Renal cortical epithelial cell (primary cell): ENCODE results near the gene GIPC1. TPM values are rescaled to one million over a fixed set of nuclear protein-coding genes. Genes with fewer than 3 reads are reported as not detected.
"Not testable (repeated sequence)": the region's sequence is repeated elsewhere in the genome, so short reads cannot be mapped to it uniquely, and the experiment has no call there.

Experiments used
- DNase-seq: peaks from one replicate; pipeline ENCODE4 v3.0.0-alpha.2; 2011; ENCODE audit warnings: low read depth
- total RNA-seq: library from RNA; depleted of rRNA; stranded (reverse); fragments of >200 nt; gene quantifications from 2 replicates; pipeline ENCODE4 v1.2.3, GENCODE V29; 2014

GIPC1 gene
- total RNA-seq, 1 donor from 2014 or later: 180 TPM

DNA sequence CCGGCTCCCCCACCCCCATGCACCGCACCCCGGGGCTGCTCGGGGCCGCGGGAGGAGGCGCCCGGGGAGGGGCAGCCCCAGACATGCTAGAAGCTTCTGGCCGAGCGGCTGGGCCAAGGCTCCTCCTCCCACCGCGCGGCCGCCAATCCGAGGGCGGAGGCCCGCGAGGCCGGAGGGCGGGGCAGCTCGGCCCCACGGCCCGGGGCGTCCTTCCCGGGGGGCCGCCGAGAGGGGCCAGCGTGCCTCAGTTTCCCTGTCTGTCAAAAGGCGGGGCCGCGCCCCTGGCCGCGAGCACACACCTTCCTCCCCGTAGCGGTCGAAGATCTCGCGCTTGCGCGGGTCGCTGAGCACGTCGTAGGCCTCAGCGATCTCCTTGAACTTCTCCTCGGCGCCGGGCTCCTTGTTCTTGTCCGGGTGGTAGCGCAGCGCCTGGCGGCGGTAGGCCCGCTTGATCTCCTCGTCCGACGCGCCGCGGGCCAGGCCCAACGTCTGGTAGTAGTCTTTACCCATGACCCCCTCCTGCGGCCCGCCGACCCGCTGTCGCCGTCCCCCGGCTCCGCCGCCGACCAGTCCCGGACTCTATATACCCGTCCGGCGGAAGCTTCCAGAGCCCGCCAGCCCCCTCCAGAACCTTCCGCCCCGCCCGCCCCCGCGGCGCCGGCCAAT is 22.0 kb upstream of the GIPC1 start, which contains the start of gene DNAJB1:
Gene DNAJB1 (minus strand): TSS at position 558 of the 666 bp plus-strand sequence. CDS start 48 bp downstream, at position 510.
- no peak for DNase-seq

DNA sequence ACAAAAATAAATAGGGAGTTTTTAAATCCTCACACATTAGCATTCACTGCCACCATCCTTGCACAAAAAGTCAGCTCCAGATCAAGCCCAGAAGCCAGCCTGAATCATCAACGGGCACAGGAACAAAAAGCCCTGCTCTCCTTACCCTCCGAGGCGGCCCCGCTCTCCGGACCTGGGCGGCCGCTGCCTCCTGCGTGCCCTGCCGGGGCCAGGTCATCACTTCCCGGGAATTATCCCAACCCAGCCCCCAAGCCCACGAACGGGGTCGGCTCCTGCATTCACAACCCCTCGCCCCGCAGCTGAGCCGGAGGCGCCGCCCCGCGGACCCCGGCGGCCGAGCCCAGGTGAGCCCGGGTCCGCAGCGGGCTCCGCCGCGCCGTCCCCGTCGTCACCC is 21.5 kb upstream of the GIPC1 start:
- no peak for DNase-seq

DNA sequence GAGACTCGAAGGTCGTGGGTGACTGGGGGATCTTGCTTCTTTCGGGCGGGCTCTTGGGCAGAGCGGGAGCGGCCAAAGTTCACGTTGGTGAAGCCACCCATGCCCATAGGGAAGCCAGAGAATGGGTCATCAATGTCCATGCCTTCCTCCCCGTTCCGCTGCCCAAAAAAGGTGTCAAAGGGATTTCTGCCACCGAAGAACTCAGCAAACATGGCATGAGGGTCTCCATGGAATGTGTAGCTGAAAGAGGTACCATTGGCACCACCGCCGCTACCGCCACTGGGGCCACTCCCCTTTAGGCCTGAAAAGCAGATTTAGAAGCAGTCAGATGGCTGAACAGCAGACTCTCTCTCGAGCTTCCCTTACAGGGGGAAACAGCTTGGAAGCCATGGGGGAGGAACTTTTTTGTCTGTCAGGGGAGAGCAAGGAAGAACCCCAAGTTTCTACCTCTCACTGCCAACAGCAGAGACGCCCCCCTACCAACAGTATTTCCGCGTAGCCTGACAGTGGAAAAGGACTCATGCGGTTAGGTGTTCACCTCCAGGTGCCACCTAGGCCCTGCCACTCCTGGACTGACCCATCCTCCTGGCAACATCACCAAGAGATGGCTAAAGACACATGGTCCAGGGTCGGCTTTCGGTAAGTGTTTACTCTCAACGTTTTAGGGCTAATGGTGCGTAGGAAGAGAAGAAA is 21.0 kb upstream of the GIPC1 start:
- no peak for DNase-seq

DNA sequence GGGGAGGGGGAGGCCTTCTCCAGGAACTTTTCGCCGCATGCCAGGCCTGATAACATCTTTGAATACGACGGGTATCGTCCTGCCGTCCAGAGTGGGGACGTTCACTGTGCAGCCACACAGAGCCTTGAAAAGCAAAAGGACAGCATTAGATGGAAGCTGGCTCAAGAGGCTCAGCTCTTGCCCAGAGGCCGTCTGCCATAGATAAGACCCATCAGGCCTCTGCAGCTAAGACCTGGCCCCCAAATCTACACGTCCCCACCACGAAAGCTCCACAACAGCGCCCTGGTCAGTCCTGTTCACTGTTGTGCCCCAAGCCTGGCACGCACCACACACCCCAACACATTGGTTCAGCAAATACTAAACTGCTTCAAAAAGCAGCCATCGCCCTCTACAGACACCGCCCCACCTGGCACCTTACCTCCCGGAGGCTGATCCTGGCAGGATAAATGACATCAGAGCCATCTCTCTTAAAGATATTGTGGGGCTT is 20.2 kb upstream of the GIPC1 start:
- no peak for DNase-seq

DNA sequence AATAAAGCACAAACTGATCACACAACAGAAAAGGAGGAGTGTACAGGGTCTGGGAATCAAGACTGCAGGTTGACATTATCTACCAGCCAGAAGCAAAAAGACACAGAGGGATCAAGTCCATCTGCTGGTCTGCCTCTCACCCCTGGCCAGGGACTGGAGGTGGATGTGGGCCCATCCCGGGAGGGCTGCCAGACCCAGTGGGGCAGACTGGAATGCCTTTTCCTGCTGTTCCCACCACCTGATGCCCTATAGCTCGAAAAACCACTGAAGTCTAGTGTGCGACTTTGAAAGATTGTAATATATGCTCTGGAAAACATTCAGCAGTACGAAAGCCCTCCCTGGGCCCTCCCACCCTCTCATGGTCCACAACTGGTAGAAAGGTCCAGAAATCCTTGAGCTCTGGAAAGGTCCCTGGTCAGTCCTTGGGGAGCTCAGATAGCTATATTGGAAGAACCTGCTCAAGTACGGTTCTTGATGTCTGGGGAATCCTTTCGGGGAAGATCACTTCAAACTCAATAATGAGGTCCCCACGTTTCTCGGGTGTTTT is 19.6 kb upstream of the GIPC1 start:
- no peak for DNase-seq

DNA sequence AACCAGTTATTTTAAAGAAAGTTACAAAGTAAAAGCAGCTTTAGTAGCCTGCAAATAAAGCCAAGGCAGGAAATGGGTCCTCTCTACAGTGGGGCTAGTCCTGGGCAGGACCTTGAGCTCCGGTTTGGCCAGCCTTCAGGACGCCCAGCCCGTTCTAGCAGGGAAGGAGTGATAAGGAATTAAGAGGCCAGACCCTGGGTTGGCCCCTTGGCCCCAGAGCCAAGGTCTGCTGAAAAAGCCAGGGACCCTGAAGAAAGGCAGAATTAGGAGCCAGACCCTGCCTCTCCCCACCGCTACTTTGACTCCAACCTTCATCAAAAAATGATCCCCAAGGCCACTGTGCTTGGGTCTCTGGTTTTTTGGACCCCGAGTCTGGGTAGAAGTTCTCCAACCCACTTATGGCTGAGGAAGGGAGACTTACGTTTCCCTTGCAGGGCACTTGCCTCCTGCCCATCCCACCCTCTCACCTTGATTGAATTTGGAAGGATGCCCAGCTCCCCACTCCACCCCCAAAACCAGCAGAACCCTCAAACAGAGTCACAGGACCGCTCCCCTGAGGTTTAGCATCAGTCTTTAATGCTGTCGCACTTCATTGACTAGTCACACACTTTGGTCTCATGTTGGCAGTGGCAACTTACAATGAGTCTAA is 18.4 kb upstream of the GIPC1 start:
- DNase-seq: no peak

DNA sequence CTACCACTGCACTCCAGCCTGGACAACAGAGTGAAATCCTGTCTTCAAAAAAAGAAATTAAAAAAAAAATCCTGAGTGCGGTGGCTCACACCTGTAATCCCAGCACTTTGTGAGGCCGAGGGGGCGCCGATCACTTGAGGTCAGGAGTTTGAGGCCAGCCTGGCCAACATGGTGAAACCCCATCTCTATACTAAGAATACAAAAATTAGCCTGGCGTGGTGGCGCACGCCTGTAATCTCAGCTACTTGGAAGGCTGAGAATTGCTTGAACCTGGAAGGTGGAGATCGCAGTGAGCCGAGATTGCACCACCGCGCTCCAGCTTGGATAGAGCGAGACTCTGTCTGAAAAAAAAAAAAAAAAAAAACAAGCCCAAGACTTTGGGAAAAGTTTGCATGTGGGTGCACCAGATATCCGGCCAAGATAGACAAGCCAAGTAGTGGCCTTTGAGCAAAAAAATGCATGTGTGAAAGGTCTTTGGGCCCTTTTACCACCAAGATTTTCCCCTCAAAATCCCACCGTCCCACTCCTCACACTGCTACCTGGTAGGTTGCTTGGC is 16.6 kb upstream of the GIPC1 start:
- DNase-seq: no peak

DNA sequence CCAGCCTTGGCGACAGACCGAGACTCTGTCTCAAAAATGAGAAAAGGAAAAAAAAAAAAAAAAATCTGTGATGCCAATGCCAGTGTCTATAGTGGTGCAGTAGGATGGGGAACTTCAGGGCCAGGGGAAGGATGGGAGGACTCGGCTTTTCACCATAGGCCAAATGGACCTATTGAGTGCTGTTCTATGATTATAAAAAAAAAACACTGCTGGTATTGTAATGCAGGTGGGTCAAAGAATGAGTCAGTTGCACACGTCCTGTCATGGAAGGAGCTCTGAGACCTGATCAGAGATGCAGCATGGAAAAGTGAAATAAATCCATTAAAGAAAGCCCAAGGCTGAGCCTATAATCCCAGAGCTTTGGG is 15.3 kb upstream of the GIPC1 start:
- no peak for DNase-seq

DNA sequence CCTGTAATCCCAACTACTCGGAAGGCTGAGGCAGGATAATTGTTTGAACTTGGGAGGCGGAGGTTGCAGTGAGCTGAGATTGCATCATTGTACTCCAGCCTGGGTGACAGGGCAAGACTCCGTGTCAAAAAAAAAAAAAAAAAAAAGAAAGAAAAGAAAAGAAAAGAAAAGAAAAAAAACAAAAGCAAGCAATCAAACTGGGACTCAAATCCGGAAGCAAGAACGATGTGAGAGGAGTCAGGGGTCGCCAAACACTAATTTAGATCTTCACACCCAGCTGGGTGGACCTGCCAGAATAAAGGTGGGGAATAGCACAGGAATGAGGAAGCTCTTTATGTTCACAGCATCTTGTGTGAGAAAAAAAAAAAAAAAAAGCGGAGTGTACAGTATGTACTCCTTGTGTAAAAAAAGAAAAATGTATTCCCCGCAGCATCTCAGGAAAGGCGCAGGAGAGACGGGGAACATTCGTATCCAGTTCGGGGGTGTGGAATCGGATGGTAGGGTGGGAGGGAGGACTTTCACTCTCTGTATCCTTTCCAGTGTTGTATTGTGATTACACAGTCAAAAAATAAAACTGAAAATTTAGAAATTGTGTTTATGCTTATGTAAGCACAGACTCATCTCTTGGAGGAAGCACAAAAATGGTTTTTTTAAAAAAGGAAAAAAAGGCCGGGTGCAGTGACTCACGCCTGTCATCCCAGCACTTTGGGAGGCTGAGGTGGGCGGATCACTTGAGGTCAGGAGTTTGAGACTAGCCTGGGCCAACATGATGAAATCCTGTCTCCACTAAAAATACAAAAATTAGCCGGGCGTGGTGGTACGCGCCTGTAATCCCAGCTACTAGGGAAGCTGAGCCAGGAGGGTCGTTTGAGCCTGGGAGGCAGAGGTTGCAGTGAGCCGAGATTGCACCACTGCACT is 14.6 kb upstream of the GIPC1 start:
- DNase-seq: no peak

DNA sequence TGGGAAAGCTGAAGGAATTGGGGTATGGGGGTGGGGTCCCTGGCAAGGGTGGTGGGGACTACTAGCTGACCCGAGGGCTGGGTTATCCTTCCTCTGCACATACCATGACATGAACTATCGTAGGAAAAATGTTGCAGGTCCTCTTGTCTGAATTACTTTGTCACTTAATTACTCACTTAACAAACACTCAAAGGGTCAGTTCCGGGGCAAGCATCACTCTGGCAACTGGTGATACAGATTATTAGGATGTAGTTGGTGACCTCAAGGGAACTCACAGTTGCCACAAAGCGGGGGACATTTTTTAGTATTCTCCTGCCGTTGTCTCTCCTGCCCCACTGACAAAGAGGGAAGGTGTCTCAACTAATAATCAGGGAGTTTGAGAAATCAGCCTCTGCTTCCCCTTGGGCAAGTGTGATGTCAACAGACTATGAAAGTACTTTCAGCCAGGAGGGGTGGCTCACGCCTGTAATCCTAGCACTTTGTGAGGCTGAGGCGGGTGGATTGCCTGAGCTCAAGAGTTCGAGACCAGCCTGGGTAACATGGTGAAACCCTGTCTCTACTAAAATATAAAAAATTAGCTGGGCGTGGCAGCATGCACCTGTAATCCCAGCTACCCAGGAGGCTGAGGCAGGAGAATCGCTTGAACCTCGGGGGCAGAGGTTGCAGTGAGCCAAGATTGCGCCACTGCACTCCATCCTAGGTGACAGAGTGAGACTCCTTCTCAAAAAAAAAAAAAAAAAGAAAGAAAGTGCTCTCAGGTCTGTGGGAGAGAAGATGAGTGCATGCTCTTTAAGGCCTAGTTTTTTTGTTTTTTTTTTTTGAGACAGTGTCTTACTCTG is 12.0 kb upstream of the GIPC1 start:
- DNase-seq: peak; percentile 70

DNA sequence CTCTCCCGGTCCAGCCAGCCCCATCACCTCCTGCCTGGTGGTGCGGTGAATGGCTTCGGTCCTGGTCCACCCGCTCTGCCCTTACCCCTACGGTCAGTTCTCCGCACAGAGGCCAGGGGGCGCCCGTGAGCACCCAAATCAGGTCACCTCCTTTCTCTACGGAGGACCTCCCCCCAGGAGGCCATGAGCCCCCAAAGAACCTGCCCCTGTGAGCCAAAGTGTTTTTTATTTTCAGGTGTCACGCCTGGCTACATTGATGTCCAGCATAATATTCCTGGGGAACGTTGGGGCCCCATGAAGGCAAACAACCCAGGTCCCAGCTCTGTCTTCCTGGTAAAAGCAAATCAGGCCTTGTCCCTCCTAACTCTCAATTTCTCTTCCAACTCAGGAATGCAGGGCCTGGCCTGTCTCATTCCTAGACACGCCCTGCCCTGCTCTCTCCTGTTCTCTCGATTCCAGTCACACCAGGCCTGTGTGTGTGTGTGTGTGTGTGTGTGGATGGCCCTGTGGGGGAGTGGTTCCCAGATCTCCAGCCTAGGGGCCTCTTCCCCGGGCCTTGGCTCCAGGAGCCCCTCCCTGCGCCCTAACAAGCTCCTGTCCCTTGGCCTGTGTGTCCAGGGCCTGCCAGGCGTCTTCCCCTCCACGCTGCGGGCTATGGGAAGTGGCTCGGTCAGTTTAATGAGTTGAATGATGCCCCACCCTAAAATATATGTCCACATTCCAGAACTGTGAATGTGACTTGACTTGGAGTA is 9.7 kb upstream of the GIPC1 start:
- peak; percentile 70 for DNase-seq

DNA sequence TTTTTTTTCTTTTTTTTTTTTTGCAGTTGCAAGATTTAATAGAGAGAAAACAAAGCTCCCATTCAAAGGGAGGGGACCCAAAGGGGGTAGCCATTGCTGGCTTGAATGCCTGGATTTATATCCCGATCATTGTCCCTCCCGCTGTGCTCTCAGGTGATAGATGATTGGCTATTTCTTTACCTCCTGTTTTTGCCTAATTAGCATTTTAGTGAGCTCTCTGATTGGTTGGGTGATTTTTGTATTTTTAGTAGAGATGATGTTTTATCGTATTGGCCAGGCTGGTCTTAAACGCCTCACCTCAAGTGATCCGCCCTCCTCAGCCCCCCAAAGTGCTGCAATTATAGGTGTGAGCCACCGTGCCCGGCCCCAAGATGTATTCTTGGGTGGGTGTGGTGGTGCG is 8.6 kb upstream of the GIPC1 start:
- not testable (repeated sequence) for DNase-seq

DNA sequence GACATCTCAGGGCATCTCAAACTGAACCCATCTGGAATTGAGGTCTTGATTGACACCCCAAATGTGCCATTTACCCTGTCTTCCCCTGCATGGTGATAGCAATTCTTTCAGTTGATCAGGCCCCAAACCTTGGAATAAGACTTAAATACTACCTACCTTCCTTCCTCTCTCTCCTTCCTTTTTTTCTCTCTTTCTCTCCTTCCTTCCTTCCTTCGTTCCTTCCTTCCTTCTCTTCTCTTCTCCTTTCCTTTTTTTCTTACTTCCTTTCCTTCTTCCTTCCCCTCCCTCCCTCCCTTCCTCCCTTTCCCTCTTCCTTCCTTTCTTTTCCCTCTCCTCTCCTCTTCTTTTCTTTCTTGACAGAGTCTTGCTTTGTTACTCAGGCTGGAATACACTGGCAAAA is 7.4 kb upstream of the GIPC1 start:
- no peak for DNase-seq

DNA sequence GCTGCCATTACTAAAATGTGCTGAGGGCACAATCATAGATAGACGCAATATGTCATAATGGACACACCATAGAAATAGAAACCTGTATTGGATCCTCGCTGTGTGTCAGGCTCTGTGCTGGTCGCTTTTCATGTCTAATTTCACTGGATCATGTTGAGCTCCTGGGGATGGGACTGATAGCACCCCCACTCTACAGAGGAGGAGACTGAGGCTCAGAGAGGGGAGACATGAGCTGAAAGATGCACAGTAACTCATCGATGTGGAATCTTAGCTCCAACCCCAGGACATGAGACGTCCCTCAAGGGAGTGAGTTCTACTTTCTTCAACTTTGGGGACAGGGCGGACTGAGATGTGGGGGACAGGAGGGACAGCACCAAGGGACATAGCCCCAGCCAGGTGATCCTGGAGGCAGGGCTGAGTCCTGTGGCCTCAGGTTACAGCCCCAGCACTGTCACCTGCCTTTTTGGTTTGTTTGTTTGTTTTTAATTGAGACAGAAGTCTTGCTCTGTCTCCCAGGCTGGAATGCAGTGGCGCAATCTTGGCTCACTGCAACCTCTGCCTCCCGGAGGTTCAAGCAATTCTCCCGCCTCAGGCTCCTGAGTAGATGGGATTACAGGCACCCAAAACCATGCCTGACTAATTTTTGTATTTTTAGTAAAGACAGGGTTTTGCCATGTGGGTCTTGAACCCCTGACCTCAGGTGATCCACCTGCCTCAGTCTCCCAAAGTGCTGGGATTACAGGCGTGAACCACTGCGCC is 6.6 kb upstream of the GIPC1 start:
- DNase-seq: peak; percentile 69

DNA sequence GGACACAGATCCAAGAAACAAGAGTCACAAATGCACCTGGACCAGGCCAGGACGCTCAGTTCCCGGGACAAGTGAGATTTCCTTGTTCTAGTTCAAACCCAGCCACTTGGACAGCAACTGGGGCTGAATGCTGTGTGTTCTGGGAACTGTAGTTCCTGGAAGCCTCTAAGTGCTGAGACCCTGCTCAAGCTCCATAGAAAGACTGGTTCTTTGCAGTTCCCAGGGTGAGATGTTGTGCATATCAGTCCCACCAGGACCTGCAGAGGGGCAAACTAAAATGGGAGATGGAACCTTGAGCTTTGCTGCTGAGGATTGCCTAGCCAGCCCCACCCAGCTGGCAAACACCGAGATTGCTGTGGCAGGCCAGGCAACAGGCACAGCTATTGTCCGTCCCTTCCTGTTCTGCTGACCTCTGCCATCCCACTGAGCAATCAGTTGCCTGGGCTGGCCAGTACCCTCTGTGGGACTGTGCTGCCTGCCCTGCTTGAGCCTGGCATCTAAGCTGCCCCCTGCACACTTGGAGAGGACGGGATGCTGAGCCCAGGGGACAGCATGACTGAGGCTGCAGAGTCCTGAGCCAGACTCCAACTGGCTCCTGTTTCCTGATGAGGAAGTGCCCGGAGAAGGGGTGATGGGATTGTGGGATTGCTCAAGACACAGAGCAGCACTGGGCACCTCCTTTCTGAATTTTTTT is 1.4 kb upstream of the GIPC1 start:
- no peak for DNase-seq

DNA sequence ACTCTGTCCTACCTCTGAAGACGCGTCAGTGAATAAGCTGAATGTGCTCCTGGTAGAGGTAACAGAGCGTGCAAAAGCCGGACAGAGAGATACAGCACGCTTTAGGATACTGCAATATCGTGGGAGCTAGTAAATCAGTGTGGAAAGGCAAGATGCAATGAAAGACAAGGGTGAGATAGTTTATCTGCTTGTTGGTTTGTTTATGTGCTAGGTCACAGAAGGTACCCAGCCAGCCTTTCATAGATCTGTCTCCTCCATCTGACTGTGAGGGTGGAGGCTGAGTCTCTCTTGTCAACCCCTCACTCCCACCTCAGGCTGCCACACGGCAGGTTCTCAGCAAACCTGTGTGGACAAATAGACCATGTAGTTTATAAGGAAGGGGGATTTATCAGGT is 904 bp upstream of the GIPC1 start:
- peak; percentile 64 for DNase-seq

DNA sequence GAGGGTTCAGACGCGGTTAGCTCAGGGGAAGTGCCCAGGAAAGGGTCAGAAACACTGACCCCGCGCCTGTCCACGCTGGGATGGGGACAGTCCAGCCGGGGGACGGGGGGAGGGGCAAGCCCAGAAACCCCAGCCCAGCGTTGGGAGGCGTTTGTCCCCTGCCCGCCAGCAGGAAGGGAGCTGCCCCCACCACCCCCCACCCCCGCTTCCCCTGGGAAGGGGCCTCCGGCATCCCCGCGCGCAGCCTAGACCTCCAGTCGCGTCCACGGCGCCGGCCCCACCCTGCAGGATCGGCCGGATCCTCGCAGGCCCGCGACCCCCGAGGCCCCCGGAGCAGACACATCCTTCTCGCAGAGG is 277 bp downstream of the GIPC1 start:
- DNase-seq: no peak

DNA sequence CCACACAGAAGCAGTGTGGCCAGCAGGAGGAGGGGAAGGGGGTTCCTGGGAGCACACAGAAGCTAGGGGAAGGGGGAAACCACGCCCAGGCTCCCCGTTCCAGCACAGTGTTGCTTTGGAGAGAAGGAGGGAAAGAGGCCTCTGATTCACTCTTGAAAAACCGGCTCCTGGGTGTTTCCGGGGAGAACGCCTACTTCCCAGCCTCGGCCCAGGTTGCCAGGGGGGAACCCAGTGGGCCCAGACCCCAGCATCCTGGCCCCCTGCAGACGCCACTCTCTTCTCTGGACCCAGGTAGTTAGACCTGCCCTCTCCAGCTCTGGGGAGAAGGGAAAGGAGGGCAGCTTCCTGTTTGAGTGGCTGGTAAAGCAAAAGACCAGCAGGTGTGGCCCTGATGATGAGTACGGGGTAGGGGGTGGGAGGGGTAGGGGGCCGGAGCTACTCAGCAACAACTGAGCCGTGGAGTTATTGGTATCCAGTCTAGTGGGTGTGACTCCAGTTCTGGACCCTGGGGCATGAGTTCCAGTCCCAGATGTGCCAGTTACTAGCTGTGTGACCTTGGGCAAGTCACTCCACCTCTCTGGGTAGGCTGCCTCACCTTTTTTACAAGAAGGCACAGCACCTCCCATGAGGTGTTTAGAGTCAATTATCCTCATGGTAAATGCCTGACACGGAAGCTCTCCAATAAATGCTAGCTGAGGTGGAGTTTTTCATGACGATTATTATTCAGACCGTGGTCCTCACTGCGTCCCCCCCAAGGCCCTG is 836 bp downstream of the GIPC1 start:
- DNase-seq: no peak
